HepG2 (cell line): ENCODE results near the gene AHSG. TPM values are rescaled to one million over a fixed set of nuclear protein-coding genes. Genes with fewer than 3 reads are reported as not detected.

Source experiments
- AGO2 ChIP-seq: fragments of 200-400 bp; formaldehyde crosslinking; optimal IDR thresholded peaks from 2 replicates; pipeline ENCODE3; 2017; ENCODE audit warnings: mild to moderate bottlenecking, low read depth, low read length, moderate library complexity
- CCAR2 ChIP-seq: fragments of 200-400 bp; formaldehyde crosslinking; optimal IDR thresholded peaks from 2 replicates; pipeline ENCODE3; 2018; ENCODE audit warnings: low read depth, mild to moderate bottlenecking, low read length, moderate library complexity
- CENPBD1 ChIP-seq: sonication (generic); formaldehyde crosslinking; IDR thresholded peaks from 2 replicates; pipeline ENCODE4 v1.8.0; 2022; ENCODE audit warnings: missing genetic modification reagents, low read depth, mild to moderate bottlenecking, borderline replicate concordance
- GABPA ChIP-seq, 2 experiments: IDR thresholded peaks; 2 replicates each; pipeline ENCODE4 v1.6.1; 2011 to 2016; ENCODE audit warnings: low read depth in 2 of 2, low read length in 1 of 2, missing biosample characterization in 1 of 2, missing genetic modification characterization in 1 of 2
- GABPB1 ChIP-seq: IDR thresholded peaks from 2 replicates; pipeline ENCODE4 v1.6.1; 2016; ENCODE audit warnings: mild to moderate bottlenecking, missing genetic modification reagents, moderate library complexity, missing compliant biosample characterization
- HINFP ChIP-seq: sonication (generic); formaldehyde crosslinking; IDR thresholded peaks from 2 replicates; pipeline ENCODE4 v1.4.0; 2020; ENCODE audit warnings: low read depth, mild to moderate bottlenecking, missing genetic modification reagents
- KDM2A ChIP-seq: sonication (generic); formaldehyde crosslinking; IDR thresholded peaks from 2 replicates; pipeline ENCODE4 v1.4.0; 2020; ENCODE audit warnings: low read depth, missing genetic modification reagents, borderline replicate concordance
- KDM3A ChIP-seq: IDR thresholded peaks from 2 replicates; pipeline ENCODE4 v1.6.1; 2018; ENCODE audit warnings: low read depth, missing compliant biosample characterization
- KLF11 ChIP-seq: IDR thresholded peaks from 2 replicates; pipeline ENCODE4 v1.6.1; 2016; ENCODE audit warnings: missing compliant biosample characterization
- KMT2B ChIP-seq: IDR thresholded peaks from 2 replicates; pipeline ENCODE4 v1.6.1; 2016; ENCODE audit warnings: missing genetic modification reagents, missing compliant biosample characterization
- MATR3 ChIP-seq: sonication (generic); formaldehyde crosslinking; IDR thresholded peaks from 2 replicates; pipeline ENCODE4 v1.4.0; 2020; ENCODE audit warnings: missing genetic modification reagents
- RARG ChIP-seq: sonication (generic); formaldehyde crosslinking; IDR thresholded peaks from 2 replicates; pipeline ENCODE4 v1.4.0; 2020; ENCODE audit warnings: low read depth, mild to moderate bottlenecking, missing genetic modification reagents
- SATB2 ChIP-seq: sonication (generic); formaldehyde crosslinking; IDR thresholded peaks from 2 replicates; pipeline ENCODE4 v1.5.0; 2020; ENCODE audit warnings: missing genetic modification reagents
- YEATS4 ChIP-seq: sonication (generic); formaldehyde crosslinking; IDR thresholded peaks from 2 replicates; pipeline ENCODE4 v1.4.0; 2020; ENCODE audit warnings: missing genetic modification reagents, borderline replicate concordance
- ZBTB38 ChIP-seq: sonication (generic); formaldehyde crosslinking; IDR thresholded peaks from 2 replicates; pipeline ENCODE4 v1.5.1; 2020; ENCODE audit warnings: mild to moderate bottlenecking, missing genetic modification reagents
- ZBTB46 ChIP-seq: sonication (generic); formaldehyde crosslinking; IDR thresholded peaks from 2 replicates; pipeline ENCODE4 v1.4.0; 2020; ENCODE audit warnings: mild to moderate bottlenecking, missing genetic modification reagents, borderline replicate concordance
- ZNF121 ChIP-seq: sonication (generic); formaldehyde crosslinking; IDR thresholded peaks from 2 replicates; pipeline ENCODE4 v1.5.0; 2020; ENCODE audit warnings: mild to moderate bottlenecking, missing genetic modification reagents
- ZNF232 ChIP-seq: sonication (generic); formaldehyde crosslinking; IDR thresholded peaks from 2 replicates; pipeline ENCODE4 v1.4.0; 2020; ENCODE audit warnings: missing genetic modification reagents, borderline replicate concordance
- ZNF263 ChIP-seq: sonication (generic); formaldehyde crosslinking; IDR thresholded peaks from 2 replicates; pipeline ENCODE4 v1.4.0; 2020; ENCODE audit warnings: missing genetic modification reagents
- ZNF609 ChIP-seq: sonication (generic); formaldehyde crosslinking; IDR thresholded peaks from 2 replicates; pipeline ENCODE4 v1.4.0; 2020; ENCODE audit warnings: mild to moderate bottlenecking, missing genetic modification reagents, borderline replicate concordance
- ZNF703 ChIP-seq: sonication (generic); formaldehyde crosslinking; IDR thresholded peaks from 2 replicates; pipeline ENCODE4 v1.5.1; 2020; ENCODE audit warnings: missing genetic modification reagents, mild to moderate bottlenecking, moderate library complexity, borderline replicate concordance
- ZSCAN22 ChIP-seq: sonication (generic); formaldehyde crosslinking; IDR thresholded peaks from 2 replicates; pipeline ENCODE4 v1.4.0; 2020; ENCODE audit warnings: mild to moderate bottlenecking, missing genetic modification reagents
- polyA plus RNA-seq, 8 experiments: library from polyadenylated mRNA; depleted of rRNA in 3 of 8; stranded (reverse) in 7 of 8; unstranded in 1 of 8; fragments of >200 nt; fragmentation: Illumina TruSeq in 4 of 8; extraction: Trizol in 4 of 8; gene quantifications; 2 replicates each; pipeline versions ENCODE4 v1.2.1 to v1.2.3, GENCODE V29; 2011 to 2016; ENCODE audit warnings: low read depth in 4 of 8, missing spikeins in 1 of 8, mixed read lengths in 1 of 8; ENCODE audit not compliant: insufficient read depth in 1 of 8
- total RNA-seq, 5 experiments: library from RNA; depleted of rRNA; stranded (reverse); fragments of >200 nt; fragmentation: Illumina TruSeq; extraction: Trizol; gene quantifications; 2 replicates each; pipeline ENCODE4 v1.2.3, GENCODE V29; 2016; ENCODE audit warnings: low read depth in 1 of 5

AHSG gene
- total and polyA plus RNA-seq, 2 of the 13 experiments (the other 11 are each of a cell fraction or from before 2014, with no cell fraction given) = 2,043 to 19,152 TPM

GRCh38 chr3:186599142-186599784, 13.6 kb upstream of the AHSG start (continued):
- TF ChIP-seq ZNF703 (CRISPR knock-in tag) (no peak), ZNF232 (CRISPR knock-in tag) (no peak), RARG (CRISPR knock-in tag) (no peak), AGO2 (no peak), KDM3A (peak; percentile 25; the same call in 1 of the 2 replicates), ZBTB46 (CRISPR knock-in tag) (peak; percentile 56; the same call in 1 of the 2 replicates), KDM2A (no peak), SATB2 (CRISPR knock-in tag) (no peak), ZBTB38 (no peak; the same call in 1 of the 2 replicates), KMT2B (CRISPR knock-in tag) (0 out of 2 replicates have a peak, but pooled peaks have one; percentile 34), ZSCAN22 (no peak), ZNF609 (peak; percentile 81; the same call in 1 of the 2 replicates), CCAR2 (no peak), KLF11 (no peak), HINFP (no peak), ZNF263 (CRISPR knock-in tag) (no peak), GABPB1 (CRISPR knock-in tag) (peak; percentile 56), ZNF121 (CRISPR knock-in tag) (no peak), MATR3 (no peak), GABPA (IDR thresholded peaks at IDR 0.05; ENCODE audit: low read depth, low read length) (no peak), GABPA (CRISPR knock-in tag; IDR thresholded peaks at IDR 0.05; ENCODE audit: low read depth) (peak; percentile 59; the same call in 1 of the 2 replicates), CENPBD1 (CRISPR knock-in tag) (no peak), YEATS4 (CRISPR knock-in tag) (no peak)
